Measurements from ENCODE around the gene UGT1A4.

DNA sequence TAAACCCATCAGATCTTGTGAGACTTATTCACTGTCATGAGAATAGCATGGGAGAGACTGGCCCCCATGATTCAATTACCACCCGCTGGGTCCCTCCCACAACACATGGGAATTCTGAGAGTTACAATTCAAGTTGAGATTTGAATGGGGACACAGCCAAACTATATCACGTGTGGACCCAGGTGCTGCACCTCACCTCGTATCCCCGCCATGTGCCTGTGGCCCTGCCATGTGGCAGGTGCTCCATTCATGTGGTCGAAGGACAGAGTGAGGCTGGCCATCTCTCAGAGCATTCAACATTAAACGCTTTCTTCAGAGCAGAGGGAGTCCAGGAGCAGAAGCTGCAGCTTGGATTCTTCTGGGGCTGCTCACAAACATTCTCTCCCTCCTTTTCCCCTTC lies 91.8 kb downstream of the UGT1A4 start:
- TF ChIP-seq EZH2phosphoT487 (IDR thresholded peaks at IDR 0.05; ENCODE audit: borderline replicate concordance) = no peak
- TF ChIP-seq, protein P1, sequence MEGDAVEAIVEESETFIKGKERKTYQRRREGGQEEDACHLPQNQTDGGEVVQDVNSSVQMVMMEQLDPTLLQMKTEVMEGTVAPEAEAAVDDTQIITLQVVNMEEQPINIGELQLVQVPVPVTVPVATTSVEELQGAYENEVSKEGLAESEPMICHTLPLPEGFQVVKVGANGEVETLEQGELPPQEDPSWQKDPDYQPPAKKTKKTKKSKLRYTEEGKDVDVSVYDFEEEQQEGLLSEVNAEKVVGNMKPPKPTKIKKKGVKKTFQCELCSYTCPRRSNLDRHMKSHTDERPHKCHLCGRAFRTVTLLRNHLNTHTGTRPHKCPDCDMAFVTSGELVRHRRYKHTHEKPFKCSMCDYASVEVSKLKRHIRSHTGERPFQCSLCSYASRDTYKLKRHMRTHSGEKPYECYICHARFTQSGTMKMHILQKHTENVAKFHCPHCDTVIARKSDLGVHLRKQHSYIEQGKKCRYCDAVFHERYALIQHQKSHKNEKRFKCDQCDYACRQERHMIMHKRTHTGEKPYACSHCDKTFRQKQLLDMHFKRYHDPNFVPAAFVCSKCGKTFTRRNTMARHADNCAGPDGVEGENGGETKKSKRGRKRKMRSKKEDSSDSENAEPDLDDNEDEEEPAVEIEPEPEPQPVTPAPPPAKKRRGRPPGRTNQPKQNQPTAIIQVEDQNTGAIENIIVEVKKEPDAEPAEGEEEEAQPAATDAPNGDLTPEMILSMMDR (conservative IDR thresholded peaks at IDR 0.05; ENCODE audit: low read length) = no peak

Data from Loucy (cell line).